ENCODE results near the gene RAD23A. TPM values are rescaled to one million over a fixed set of nuclear protein-coding genes. Genes with fewer than 3 reads are reported as not detected.
"Not testable (repeated sequence)": the region's sequence is repeated elsewhere in the genome, so short reads cannot be mapped to it uniquely, and the experiment has no call there.

The RAD23A gene
- total RNA-seq, 1 donor from 2014 or later: 96.5 TPM

DNA sequence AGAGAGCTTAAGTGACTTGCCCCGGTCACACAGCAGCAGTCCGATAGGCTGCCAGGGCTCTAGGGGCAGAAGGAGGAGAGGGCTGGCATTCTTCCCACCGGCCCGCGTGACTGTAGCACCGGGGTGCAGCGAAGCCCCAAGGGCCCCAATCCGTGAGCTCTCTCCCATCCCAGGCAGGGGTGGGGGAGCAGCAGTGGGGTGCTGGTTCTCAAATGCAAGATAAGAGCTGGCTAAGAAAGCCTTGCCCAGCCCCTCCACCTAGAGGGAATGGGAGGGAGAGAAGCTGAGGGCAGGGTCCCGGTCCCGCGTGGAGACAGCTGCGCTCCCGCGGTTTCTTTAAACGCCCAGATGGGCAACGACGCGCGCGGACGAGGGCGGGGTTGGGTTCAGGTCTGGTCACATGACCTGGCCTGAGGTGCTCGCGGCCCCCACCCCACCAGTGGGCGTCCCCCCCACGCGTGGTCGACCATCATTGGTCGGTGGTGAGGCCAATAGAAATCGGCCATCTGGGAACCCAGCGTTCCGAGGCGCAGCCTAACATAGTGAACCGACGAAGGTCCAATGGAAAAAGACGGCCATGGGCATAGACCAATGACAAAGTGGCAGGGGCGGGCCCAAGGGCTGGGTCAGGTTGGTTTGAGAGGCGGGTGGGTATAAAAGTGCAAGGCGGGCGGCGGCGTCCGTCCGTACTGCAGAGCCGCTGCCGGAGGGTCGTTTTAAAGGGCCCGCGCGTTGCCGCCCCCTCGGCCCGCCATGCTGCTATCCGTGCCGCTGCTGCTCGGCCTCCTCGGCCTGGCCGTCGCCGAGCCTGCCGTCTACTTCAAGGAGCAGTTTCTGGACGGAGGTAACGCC, 7.5 kb upstream of the RAD23A start, which contains the start of gene CALR:
Gene CALR, plus strand, starts transcription at position 683 of the 852 bp plus-strand sequence. Its CDS starts 71 bp downstream, at position 754.
- peak; percentile 100 for DNase-seq (ENCODE audit: low spot score)

DNA sequence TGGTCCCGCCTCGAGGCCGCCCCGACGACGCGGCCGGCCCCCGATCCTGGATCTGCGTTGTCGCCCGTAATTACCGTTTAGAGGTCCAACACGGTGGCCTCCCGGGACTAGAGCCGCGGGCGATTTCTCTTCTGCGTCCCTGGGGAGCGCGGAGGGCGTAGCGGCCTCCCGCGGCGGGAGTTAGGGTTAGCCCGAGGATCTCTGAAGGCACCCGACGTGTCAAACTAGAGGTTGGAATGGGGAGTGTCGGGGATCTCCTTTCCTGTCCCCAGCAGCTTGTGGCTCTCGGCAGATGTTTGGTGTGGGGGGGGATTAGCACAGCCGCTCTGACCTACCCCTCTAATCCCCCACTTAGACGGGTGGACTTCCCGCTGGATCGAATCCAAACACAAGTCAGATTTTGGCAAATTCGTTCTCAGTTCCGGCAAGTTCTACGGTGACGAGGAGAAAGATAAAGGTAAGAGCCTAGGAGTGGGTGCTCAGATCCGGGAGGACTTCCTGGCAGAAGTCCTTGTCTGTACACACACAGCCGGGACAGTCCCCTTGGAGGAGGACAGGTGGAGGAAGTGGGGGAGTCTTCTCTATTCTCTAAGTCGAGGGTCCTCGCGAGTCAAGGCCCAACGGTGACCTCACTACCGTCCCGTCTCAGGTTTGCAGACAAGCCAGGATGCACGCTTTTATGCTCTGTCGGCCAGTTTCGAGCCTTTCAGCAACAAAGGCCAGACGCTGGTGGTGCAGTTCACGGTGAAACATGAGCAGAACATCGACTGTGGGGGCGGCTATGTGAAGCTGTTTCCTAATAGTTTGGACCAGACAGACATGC, 6.7 kb upstream of the RAD23A start:
- no peak for DNase-seq (ENCODE audit: low spot score)

DNA sequence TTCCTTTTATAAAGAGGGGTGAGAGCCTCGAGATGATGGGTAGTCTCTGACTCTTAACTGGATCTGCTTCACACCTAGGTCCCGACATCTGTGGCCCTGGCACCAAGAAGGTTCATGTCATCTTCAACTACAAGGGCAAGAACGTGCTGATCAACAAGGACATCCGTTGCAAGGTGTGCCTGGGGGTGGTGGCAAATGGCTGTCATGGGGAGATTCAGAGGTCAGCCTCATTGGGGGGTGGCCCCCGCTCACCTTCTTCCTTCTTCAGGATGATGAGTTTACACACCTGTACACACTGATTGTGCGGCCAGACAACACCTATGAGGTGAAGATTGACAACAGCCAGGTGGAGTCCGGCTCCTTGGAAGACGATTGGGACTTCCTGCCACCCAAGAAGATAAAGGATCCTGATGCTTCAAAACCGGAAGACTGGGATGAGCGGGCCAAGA, 5.7 kb upstream of the RAD23A start:
- no peak for DNase-seq (ENCODE audit: low spot score)

DNA sequence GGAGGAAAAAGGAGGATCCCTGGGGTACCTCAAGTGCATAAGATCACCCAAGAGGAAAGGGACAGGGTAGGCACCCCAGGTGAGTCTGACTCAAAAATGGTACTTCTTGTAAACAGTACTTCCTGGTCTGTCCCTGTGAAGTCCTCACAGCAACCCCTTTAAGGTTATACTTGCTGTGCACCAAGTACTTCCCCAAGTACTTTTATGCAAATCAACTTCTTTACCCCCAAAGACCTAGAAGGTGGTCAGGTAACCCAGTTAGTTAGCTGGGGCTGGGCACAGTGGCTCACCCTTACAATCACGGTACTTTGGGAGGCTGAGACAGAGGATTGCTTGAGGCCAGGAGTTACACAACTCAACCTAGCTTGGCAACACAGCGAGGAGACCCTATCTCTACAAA, 4.8 kb upstream of the RAD23A start:
- DNase-seq (ENCODE audit: low spot score): no peak

DNA sequence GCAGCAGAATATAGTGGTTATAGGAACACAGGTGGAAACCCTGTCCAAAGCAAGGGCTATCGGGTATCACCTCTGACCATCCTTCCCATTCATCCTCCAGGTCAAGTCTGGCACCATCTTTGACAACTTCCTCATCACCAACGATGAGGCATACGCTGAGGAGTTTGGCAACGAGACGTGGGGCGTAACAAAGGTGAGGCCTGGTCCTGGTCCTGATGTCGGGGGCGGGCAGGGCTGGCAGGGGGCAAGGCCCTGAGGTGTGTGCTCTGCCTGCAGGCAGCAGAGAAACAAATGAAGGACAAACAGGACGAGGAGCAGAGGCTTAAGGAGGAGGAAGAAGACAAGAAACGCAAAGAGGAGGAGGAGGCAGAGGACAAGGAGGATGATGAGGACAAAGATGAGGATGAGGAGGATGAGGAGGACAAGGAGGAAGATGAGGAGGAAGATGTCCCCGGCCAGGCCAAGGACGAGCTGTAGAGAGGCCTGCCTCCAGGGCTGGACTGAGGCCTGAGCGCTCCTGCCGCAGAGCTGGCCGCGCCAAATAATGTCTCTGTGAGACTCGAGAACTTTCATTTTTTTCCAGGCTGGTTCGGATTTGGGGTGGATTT, 2.1 kb upstream of the RAD23A start:
- DNase-seq (ENCODE audit: low spot score): no peak

DNA sequence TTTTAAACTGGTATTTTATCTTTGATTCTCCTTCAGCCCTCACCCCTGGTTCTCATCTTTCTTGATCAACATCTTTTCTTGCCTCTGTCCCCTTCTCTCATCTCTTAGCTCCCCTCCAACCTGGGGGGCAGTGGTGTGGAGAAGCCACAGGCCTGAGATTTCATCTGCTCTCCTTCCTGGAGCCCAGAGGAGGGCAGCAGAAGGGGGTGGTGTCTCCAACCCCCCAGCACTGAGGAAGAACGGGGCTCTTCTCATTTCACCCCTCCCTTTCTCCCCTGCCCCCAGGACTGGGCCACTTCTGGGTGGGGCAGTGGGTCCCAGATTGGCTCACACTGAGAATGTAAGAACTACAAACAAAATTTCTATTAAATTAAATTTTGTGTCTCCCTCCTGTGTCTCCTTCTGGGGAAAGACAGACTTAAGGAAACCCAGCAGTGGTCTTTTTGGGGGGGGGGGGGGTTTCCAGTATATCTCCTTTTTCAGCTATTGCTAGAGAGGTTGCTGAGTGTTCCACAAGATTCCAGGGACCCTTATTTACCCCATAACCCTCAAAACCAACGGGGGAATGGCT, 1.5 kb upstream of the RAD23A start:
- DNase-seq (ENCODE audit: low spot score): no peak

DNA sequence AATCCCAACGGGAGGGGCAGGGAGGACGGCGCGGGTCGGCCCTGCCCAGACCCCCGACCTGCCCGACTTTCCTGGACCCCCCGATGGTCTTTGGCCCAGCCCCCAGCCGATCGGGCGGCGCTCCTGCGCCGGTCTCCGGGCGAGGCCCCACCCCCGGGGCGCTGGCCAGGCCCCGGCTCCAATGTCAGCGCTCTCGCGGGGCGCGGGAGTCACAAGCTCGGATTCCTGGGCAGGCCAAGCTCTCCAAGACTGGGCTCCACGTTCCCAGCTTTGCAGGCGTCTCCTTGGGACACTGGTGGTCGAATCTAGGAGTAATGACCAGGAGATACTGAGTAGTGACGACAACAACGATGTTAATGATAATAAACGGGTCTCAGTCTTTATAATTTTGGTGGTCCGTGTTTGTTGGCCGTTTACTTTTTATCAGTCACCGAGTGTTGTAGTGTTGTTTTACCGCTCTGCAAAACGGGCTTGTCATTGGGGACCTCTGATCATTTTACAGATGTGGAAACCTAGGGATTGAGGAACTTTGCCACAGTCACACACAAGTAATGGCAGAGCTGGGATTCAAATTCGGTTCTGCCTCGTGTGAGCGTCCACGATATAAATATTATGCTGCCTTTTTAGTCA, 545 bp downstream of the RAD23A start:
- DNase-seq (ENCODE audit: low spot score): peak; percentile 78

DNA sequence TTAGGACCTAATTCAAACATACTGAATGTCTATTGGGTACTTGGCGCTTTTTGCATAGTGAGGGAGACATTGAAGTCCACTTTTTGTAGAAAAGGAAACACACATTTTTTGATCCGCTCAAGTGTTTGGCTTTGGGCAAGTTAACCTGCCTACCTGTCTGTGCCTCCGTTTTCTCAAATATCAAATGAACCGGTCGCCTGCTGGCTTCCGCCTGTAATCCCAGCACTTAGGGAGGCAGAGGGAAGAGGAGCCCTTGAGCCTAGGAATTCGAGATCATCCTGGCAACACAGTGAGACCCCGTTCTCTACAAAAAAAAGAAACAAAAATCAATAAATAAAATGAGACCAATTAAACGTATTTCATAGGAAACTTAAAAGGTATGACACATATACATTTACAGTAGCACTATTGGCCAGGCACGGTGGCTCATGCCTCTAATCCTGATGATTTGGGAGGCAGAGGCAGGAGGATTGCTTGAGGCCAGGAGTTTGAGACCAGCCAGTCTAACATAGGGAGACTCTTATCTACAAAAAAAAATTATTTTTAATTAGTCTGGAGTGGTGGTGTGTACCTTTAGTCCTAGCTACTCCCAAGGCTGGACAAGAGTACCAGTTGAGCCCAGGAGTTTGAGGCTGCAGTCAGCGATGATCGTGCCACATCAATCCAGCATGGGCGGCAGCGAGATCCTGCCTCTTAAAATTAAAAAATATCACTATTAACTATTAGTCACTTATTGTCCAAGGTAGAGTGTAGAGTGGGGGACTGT, 1.3 kb downstream of the RAD23A start:
- no peak for DNase-seq (ENCODE audit: low spot score)

DNA sequence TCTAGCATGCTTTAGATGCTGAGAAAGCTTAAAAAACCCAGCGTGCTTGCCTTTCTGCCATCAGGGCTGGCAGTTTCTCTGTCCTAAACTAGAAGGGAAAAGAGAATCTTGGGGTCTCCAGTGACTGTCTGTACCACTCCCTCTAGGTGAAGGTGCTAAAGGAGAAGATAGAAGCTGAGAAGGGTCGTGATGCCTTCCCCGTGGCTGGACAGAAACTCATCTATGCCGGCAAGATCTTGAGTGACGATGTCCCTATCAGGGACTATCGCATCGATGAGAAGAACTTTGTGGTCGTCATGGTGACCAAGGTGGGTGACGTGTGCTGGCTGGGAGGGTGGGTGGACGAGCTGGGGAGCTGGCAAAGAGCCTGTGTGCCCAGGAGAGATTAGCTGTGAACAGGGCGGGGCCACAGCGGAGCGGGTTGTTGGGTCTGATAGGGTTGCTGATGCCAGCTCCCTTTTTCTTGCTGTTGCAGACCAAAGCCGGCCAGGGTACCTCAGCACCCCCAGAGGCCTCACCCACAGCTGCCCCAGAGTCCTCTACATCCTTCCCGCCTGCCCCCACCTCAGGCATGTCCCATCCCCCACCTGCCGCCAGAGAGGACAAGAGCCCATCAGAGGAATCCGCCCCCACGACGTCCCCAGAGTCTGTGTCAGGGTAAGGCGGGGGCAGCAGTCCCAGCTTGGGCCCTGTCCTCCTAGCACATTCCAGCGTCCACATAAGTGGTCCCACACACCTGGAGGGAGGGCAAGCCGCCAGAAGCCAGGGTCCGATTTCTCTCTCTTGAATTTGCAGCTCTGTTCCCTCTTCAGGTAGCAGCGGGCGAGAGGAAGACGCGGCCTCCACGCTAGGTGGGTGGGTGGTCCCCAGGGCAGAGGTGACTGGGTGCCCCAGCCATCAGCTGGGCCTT, 2.3 kb downstream of the RAD23A start:
- no peak for DNase-seq (ENCODE audit: low spot score)

DNA sequence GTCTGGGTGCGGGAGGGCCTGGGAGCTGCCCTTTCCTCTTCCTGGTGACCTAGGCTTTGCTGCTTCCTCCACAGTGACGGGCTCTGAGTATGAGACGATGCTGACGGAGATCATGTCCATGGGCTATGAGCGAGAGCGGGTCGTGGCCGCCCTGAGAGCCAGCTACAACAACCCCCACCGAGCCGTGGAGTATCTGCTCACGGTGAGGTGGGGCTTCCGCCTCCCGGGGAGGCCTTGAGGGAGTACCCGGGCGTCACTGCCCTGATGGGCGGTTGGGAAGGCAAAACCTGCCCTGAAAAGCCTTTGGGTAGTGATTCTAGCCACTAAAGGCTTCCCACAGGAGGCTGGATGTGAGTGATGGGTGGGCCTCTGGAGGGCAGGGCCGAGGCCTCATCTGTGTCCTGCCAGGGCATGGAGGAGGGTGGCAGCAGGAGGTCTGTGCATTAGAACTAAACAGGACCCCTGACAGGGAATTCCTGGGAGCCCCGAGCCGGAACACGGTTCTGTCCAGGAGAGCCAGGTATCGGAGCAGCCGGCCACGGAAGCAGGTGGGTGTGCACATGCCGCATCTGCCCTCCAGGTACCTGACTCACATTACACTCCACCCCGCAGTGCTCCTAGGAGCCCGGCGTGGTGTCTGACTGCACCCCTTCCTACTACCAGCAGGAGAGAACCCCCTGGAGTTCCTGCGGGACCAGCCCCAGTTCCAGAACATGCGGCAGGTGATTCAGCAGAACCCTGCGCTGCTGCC, 3.1 kb downstream of the RAD23A start:
- DNase-seq (ENCODE audit: low spot score): no peak

DNA sequence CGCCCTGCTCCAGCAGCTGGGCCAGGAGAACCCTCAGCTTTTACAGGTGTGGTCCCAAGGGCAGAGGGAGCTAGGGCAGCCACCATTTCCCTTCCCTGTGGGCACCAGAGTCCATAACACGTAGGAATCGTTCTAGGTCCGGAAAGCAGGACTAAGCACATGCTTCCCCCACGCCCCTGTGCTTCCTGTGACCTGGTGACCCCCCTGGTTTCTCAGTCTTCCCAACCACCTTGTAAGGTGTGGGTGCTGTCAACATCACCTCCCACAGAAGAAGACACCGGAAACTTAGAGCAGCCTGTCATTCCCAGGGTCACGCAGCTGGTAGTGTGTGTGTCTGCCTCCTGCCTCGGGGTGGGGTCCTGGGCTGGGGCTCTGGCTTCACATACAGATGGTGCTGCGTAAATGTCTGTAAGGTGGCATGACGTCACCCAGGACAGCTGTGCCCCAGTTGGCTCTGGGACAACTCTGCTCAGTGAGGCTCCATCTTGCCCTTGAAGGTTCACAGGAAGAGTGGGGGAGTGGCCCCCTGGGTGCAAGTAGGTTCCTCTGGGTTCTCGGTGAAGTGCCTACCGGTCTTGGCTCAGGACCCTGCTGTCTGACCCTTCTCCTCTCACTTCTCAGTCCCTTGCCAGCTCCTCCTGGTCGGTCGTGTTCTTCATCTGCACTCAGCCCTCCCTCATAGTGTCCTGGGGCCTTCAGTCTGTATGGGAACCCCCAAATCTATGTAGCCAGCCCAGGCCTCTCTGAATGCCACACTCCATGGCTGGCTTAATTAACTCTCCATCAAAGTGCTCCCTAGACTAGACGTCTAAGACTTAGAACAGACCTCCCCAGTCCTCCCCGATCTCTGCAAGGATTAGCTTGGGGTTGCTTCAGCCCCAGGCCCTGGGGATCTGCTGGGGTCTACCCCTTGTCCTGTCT, 4.0 kb downstream of the RAD23A start:
- DNase-seq (ENCODE audit: low spot score): no peak

DNA sequence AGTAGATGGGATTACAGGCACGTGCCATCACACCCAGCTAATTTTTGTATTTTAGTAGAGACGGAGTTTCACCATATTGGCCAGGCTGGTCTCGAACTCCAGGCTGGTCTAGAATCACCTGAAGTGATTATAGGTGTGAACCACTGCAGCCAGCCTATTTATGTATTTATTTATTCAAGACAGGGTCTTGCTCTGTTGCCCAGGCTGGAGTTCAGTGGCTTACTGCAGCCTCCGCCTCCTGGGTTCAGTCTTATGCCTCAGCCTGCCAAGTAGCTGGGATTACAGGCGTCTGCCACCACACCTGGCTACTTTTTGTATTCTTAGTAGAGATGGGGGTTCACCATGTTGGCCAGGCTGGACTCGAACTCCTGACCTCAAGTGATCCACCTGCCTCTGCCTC, 6.4 kb downstream of the RAD23A start:
- DNase-seq (ENCODE audit: low spot score): not testable (repeated sequence)

DNA sequence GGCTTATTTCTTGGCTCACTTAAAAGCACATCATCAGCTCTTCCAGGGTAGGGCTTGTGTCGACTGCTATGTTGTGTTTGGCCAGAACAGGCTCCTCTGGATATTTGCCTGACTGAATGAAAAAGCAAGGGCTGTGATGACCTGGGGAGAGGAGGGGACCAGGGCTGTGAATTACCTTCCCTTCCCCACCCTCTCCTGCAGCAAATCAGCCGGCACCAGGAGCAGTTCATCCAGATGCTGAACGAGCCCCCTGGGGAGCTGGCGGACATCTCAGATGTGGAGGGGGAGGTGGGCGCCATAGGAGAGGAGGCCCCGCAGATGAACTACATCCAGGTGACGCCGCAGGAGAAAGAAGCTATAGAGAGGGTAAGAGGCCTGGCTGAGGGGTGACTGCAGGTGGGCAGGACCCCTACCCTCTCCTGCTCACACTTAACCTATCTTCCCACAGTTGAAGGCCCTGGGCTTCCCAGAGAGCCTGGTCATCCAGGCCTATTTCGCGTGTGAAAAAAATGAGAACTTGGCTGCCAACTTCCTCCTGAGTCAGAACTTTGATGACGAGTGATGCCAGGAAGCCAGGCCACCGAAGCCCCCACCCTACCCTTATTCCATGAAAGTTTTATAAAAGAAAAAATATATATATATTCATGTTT, 7.0 kb downstream of the RAD23A start:
- no peak for DNase-seq (ENCODE audit: low spot score)

DNA sequence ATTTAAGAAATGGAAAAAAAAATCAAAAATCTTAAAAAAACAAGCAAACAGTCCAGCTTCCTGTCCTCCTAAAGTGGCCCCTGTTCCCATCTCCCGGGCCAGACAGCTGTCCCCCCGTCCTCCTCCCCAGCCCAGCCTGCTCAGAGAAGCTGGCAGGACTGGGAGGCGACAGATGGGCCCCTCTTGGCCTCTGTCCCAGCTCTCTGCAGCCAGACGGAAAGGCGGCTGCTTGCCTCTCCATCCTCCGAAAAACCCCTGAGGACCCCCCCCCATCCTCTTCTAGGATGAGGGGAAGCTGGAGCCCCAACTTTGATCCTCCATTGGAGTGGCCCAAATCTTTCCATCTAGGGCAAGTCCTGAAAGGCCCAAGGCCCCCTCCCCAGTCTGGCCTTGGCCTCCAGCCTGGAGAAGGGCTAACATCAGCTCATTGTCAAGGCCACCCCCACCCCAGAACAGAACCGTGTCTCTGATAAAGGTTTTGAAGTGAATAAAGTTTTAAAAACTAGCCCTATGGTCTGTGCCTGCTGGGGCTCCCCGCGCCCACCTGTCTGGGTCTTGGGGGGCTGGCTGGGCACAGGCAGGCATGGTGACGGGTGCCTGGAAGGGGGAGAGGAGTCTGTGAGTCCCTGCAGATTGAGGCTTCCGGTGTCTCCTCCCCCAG, 7.6 kb downstream of the RAD23A start:
- DNase-seq (ENCODE audit: low spot score): no peak

DNA sequence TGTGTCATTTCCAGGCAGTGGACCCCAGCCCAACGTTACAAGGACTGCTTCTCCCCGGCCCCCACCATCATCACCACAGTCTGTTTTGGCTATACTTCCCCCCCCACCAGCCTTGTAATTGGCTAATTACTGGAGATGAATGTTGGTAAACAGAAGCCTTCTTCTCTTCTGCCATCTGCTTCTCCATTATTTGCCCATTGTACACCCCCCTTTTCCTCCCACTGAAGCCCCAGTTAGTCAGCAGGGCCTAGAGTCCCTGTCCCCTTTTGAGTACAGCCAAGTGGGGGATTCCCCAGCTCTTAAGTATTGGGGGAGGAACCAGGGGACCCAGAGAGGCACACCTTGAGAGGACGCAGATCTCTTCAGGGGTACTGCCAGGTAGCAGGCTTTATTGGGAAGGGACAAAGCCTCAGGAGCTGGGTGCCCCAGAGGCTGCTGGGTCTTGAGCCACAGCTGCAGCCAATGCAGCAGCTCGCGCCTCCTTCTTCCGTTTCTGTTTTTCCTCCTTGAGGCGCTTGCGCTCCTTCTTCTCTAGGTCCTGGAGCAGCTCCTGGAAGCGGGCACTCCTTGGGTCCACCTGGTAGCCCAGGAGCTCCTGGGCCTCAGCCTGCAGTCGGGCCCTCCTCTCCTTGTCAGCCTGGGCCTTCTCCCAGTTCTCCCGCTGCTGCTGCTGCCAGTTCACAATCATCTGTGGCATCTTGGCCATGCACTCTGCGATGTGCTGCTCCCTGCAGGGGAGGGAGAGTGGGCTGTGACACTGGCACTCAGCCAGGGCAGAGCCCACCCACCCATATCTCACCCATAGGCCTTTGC, 8.3 kb downstream of the RAD23A start:
- DNase-seq (ENCODE audit: low spot score): no peak

DNA sequence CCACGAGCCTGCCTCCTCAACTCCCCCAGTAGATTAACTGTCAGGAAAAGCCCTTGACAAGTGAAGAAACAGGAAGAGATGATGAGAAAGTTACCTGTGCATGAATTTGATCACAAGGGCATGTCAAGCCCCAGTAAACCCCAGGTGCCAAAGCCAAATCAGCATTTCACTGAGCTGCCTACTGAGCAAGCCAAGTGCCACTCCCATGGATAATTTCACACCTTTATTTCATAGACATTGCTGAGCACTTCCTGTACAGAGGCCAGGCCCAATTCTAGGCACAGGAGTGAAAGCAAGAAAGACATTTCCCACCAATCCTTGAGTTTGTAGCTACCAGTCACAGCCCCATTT, 8.9 kb downstream of the RAD23A start:
- no peak for DNase-seq (ENCODE audit: low spot score)

Data from ureter (tissue), 1 donor.